Retina (tissue), 1 donor: ENCODE data around the gene LCLAT1.

Experiments used
- DNase-seq: peaks from one replicate; pipeline ENCODE4 v3.0.0-alpha.2; 2016

Gene LCLAT1

DNA sequence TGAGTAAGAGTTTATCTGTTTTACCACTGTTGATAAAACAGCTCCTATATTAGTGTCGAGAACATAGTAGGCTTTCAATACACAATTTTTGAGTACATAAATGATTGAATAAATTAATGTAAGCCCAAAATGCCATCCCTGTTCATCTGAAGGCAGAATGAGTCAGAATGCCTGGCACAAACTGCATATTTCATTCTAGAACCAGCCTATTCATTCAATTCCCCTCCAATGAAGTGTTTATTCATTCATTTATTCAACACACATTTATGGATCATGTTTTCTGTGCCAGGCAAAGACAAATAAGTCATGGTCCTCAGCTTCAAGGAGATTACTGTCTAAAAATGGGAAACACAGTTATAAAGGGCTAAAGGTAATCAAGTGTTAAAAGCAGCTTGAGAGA lies 22.8 kb upstream of the LCLAT1 start:
- DNase-seq: no peak

DNA sequence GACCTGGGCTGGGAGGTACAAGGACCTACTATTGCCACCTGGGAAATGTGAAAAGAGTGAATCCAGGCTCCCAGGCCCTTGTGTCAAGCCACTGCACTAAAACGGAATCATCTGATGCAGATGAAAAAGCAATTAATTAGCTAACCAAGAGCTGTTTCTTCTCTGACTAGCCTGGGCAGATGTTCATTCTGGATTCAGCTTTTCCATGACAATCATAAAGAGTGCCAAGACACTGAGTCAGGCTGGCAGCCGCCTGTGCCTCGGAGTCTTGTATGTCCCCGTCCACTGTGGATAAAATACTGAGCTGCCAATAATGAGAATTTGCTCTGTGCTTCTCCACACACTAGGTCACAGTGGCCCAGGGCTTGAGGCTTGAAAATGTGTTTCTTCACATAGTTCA lies 21.7 kb upstream of the LCLAT1 start:
- DNase-seq: no peak

GRCh38 chr2:30427606-30428347 lies 19.3 kb upstream of the LCLAT1 start:
- DNase-seq: no peak

- DNase-seq: no peak
These were observed 18.7 kb upstream of the LCLAT1 start for GRCh38 chr2:30428348-30428662.

DNA sequence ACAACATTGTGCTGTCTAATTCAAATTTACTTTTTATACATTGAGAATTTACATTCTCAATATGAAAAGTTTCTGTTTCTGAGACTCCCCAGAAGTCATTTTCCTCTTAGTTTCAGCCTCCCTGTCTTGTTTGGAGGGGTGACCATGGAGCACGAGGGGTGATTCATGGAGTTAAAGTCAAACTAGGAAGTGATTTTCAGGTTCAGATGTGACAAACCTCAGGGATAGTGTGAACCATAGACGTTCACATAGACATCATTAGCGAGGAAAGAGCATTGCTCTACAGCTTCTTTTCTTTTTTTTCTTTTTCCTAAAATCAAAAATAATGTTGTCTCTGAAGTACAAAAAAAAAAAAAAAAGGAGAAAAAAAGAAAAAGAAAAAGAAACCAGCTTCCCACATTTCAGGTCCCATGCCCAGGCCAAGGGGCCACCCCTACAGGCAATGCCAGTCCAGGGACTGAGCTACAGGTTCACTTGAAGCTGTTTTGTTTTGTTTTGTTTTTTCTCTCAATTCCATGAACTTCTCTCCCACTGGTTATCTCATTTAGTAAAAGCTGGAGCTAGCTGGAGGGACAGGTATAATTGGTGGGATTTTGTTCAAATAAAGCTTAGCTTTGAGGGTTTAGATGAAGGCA lies 18.1 kb upstream of the LCLAT1 start:
- no peak for DNase-seq

GRCh38 chr2:30433541-30434299 lies 13.3 kb upstream of the LCLAT1 start:
- DNase-seq: no peak

DNA sequence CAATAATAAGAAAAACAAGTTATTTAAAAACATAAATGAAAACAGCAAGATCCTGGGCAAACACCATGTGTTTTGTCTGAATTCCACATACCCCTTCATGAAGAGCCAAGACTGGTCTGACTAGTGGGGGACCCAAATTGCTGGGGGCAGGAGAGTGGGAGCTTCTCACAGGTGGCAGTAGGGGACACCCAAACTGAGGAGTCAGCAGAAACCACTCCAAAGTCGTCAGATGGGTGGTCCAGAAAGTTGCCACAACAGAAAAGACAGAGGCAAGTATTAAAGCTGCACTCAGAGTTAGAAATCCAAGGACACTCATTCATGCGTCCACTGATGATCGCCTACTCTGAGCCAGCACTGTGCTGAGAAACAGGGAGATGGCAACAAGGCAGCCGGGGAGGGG lies 12.3 kb upstream of the LCLAT1 start:
- DNase-seq: no peak

DNA sequence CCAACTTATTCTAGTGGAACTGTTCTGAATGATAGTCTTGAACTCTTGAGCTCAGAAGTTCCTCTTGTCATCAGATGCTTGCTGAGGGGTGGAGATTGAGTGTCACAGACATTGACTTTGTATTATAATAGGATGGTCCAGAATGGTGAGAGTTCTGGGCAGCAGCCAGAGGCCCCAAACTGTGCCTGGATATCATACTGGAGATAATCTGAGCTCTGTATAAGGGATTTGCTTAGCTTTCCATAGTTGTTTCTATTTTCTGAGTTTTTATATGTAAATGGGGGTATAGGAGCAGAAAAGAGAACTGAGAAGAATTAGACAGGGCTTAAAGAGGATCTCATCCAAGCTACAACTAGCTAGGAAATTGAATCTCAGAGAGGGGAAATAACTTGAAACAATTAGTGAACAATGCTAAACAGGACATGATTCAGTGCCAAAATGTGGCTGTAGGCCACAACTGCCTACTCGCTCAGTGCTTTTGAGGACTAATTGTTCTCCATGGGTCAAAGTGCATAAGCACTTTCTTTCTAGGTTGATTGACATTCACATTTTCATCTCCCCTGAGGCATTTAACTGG lies 10.1 kb upstream of the LCLAT1 start:
- no peak for DNase-seq

DNA sequence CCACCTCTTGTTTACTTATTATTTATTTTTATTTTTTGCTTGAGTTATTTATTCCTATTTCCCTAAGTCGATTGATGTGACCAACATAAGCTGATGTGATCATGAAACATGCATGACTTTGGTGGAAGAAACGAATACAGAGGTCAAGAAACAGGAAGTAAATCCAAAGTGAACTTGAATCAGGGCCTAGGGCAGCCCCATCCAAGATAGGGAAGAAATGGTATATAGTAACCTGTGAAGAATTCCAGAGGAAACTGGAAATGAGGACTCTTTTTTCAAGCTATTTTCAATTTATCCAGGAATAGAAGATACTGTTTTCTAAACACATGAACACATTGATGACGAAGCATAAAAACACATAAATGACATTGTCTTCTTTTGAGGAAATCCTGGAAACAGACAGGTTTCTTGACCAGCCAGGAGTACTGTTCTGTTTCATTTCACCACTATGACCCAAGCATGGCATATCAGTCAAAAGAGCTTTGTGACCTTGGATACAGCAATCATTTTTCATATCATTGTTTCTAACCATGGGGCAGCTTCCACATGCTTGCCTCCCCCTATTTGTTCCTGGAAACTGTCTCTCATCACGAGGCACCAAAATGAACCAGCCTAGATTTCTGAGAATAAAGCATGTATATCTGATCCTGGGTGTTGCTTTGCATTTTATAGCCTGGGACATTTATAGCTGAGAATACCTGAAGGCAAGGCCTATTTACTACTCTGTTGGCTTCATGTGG lies 9.1 kb upstream of the LCLAT1 start:
- DNase-seq: no peak

- DNase-seq: no peak
These were observed 7.8 kb upstream of the LCLAT1 start for GRCh38 chr2:30439296-30439695.

DNA sequence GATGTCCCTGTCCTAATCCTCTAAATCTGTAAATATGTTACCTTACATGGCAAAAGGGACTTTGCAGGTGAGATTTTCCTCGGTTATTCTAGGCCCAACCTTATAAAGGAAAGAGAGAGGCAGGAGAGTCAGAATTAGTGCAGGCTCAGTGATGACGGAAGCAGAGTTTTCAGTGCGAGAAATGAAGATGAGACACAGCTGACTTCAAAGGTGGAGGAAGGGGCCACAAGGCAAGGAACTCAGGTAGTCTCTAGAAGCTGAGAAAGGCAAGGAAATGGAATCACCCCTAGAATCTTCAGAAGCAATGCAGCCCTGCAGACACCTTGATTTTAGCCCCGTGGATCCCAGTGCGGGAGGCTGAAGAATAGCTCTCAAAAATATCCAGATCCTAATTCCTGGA lies 7.2 kb upstream of the LCLAT1 start:
- no peak for DNase-seq

GRCh38 chr2:30441023-30441422 lies 6.0 kb upstream of the LCLAT1 start:
- no peak for DNase-seq

- DNase-seq: no peak
These were observed 4.0 kb upstream of the LCLAT1 start for GRCh38 chr2:30443081-30443480.

- DNase-seq: no peak
These were observed 2.8 kb upstream of the LCLAT1 start for GRCh38 chr2:30444273-30444672.

DNA sequence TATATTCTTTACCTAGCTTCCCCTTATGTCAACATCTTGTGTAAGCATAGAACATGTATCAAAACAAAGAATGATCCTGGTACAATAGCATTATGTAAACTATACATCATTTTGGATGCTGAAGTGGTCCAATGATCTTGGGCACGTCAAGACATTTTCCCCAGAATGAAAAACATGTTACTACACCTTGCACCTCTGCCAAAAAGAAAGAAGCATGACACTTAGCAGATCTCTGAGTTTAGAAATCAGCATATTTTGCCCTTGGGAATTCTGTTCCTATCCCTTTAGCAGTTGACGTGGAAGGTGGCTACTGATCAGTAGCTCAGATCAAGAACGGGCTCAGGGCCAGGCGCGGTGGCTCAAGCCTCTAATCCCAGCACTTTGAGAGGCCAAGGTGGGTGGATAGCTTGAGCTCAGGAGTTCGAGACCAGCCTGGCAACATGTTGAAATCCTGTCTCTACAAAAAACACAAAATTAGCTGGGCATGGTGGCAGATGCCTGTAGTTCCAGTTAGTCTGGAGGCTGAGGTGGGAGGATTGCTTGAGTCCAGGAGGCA lies 1.7 kb upstream of the LCLAT1 start:
- no peak for DNase-seq

- no peak for DNase-seq
These were observed 371 bp upstream of the LCLAT1 start for GRCh38 chr2:30446602-30447148.

DNA sequence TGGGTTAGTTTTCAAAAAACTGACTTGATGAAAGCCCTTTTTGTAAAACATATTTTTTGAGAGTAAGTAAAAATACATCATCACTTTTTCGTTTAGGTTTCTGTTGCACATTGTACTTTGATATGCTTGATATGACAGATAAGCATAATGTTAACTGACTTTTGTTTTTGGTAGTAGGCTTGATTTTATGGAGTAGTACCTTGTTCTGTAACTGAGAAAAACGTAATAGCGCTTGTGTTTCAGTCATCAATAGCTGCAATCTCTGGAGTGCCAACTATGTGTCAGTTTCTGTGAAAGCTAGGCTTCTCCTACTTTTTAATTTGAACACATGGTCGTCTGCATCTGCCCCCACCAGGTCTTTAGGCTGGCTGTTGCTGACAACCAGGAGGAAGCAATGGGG lies 1.3 kb downstream of the LCLAT1 start:
- no peak for DNase-seq

- no peak for DNase-seq
These were observed 1.8 kb downstream of the LCLAT1 start for GRCh38 chr2:30448866-30449265.

GRCh38 chr2:30450025-30450424 lies 3.0 kb downstream of the LCLAT1 start:
- no peak for DNase-seq

GRCh38 chr2:30453498-30453897 lies 6.5 kb downstream of the LCLAT1 start:
- no peak for DNase-seq

- no peak for DNase-seq
These were observed 7.5 kb downstream of the LCLAT1 start for GRCh38 chr2:30454571-30454970.

DNA sequence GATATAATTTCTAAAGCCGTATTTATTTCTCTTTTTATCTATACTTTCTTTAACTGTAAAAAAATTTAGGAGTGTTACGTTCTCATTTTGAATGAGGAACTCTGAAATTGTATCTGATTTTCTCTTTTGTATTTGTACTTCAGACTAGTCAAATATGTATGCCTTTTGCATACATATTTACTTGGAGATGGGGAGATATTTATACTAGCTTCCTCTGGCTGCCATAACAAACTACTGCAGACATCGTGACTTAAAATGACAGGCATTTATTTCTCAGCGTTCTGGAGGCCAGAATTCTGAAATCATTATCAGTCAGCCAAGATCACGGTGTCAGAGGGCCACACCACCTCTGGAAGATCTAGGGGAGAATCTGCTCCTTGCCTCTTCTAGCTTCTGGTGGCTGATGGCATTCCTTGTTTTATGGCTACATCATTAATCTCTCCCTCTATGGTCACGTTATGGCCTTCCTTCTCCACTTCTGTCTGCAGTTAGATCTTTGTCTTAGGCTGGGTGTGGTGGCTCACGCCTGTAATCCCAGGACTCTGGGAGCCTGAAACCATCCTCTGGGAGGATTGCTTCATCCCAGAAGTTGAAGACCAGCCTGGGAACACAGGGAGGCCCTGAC lies 8.2 kb downstream of the LCLAT1 start:
- no peak for DNase-seq
